Testis (tissue), 3 donors: ENCODE data around the gene FOXC1. TPM values are rescaled to one million over a fixed set of nuclear protein-coding genes. Genes with fewer than 3 reads are reported as not detected.

Source experiments
- DNase-seq: peaks from one replicate; pipeline ENCODE4 v3.0.0-alpha.2; 2019
- H3K27ac ChIP-seq, 2 donors: fragments of 200-600 bp; sonication (generic); one replicate each; pipeline ENCODE4 v1.5.1; 2019
- H3K27me3 ChIP-seq: fragments of 200-600 bp; sonication (generic); one replicate; pipeline ENCODE4 v1.5.1; 2019
- H3K36me3 ChIP-seq: fragments of 200-600 bp; sonication (generic); one replicate; pipeline ENCODE4 v1.5.1; 2017; ENCODE audit warnings: low read depth; ENCODE audit errors: missing control alignments
- H3K4me1 ChIP-seq: fragments of 200-600 bp; sonication (generic); one replicate; pipeline ENCODE4 v1.5.1; 2019
- H3K4me3 ChIP-seq, 2 donors: fragments of 200-600 bp; sonication (generic); one replicate each; pipeline ENCODE4 v1.5.1; 2017 to 2019
- H3K9me3 ChIP-seq: fragments of 200-600 bp; sonication (generic); one replicate; pipeline ENCODE4 v1.5.1; 2017
- CTCF ChIP-seq, 3 experiments: fragments of 450-650 bp in 2 of 3; fragments of 200-600 bp in 1 of 3; sonication (generic) in 1 of 3; IDR thresholded peaks; one replicate each; pipeline ENCODE4 v1.5.1; 2016 to 2019; ENCODE audit warnings: antibody characterized with exemption in 3 of 3, mild to moderate bottlenecking in 2 of 3, moderate library complexity in 1 of 3
- POLR2A ChIP-seq: fragments of 450-650 bp; IDR thresholded peaks from one replicate; pipeline ENCODE4 v1.6.1; 2017; ENCODE audit warnings: antibody characterized with exemption, mild to moderate bottlenecking, moderate library complexity
- WGBS, 2 donors: methylation state at CpG; one replicate each; pipeline ENCODE4 v1.1.5; 2018; 5-methylcytosine and 5-hydroxymethylcytosine counted together
- intact Hi-C: fragments of 100-400 bp; cut with DNase I; formaldehyde crosslinking; loops from one replicate; pipeline ENCODE4 v1.15.1; 2023; ENCODE audit warnings: low total_unique reads
- polyA plus RNA-seq: library from polyadenylated mRNA; stranded (reverse); fragments of 350-450 nt; fragmentation: Illumina TruSeq; extraction: RNeasy Lipid Tissue Mini Kit (QIAGEN cat#74804); gene quantifications from one replicate; pipeline ENCODE4 v1.2.3, GENCODE V29; 2014; ENCODE audit warnings: low read depth, low replicate concordance; ENCODE audit not compliant: insufficient read depth
- total RNA-seq, 2 donors: library from RNA; depleted of rRNA; stranded (reverse); fragments of >200 nt; gene quantifications; one replicate each; pipeline ENCODE4 v1.2.3, GENCODE V29; 2016

The FOXC1 gene
- total and polyA plus RNA-seq, 3 donors from 2014 or later: 4.7 to 10.6 (median 9.4) TPM

- WGBS, 2 donors: 66 to 78% methylated on average over 3 of the region's 3 CpGs
- intact Hi-C loops: loop anchor here (5.0 kb wide), 1 partner anchor 597 kb away; no protein-coding TSS in a partner anchor
- TF ChIP-seq CTCF (IDR thresholded peaks at IDR 0.05) (no peak), POLR2A (no peak)
- Histone ChIP-seq H3K9me3 (no peaks in the 10 kb centered on the region), H3K27me3 (no peaks in the 10 kb centered on the region), H3K36me3 (no peaks in the 10 kb centered on the region), H3K4me3 (no peak overlapping the region), H3K4me1 (peaks cover 7% of the 10 kb centered on the region), H3K27ac (no peak overlapping the region)
- no peak for DNase-seq
Observed at GRCh38 chr6:1600063-1600763, 9.5 kb upstream of the FOXC1 start.

- 64 to 70% methylated on average over 15 of the region's 15 CpGs for WGBS, 2 donors
Observed at GRCh38 chr6:1600764-1601157, 9.0 kb upstream of the FOXC1 start.

GRCh38 chr6:1601158-1602048, 8.3 kb upstream of the FOXC1 start:
- no peak for DNase-seq
- Histone ChIP-seq H3K4me3 (peak overlapping the region in 1 of 2 donors; percentile 8), H3K27me3 (no peaks in the 10 kb centered on the region), H3K27ac (no peak overlapping the region), H3K36me3 (no peaks in the 10 kb centered on the region), H3K9me3 (no peaks in the 10 kb centered on the region), H3K4me1 (peaks cover 7% of the 10 kb centered on the region)
- intact Hi-C loops: loop anchor here (5.0 kb wide), 1 partner anchor 596 kb away; no protein-coding TSS in a partner anchor
- TF ChIP-seq POLR2A (no peak), CTCF (IDR thresholded peaks at IDR 0.05) (no peak)
- 61% methylated on average over 17 to 40 of the region's 60 CpGs for WGBS, 2 donors

More at GRCh38 chr6:1600764-1601157, 9.0 kb upstream of the FOXC1 start:
- Histone ChIP-seq H3K27ac (no peak overlapping the region), H3K36me3 (no peaks in the 10 kb centered on the region), H3K27me3 (no peaks in the 10 kb centered on the region), H3K4me3 (no peak overlapping the region), H3K4me1 (peaks cover 7% of the 10 kb centered on the region), H3K9me3 (no peaks in the 10 kb centered on the region)
- TF ChIP-seq POLR2A (no peak), CTCF (IDR thresholded peaks at IDR 0.05) (no peak)
- DNase-seq: no peak
- intact Hi-C loops: loop anchor here (5.0 kb wide), 1 partner anchor 597 kb away; no protein-coding TSS in a partner anchor

GRCh38 chr6:1602049-1602713, 7.5 kb upstream of the FOXC1 start:
- no peaks in the 10 kb centered on the region for H3K27me3 ChIP-seq
- intact Hi-C loops: loop anchor here (5.0 kb wide), 1 partner anchor 595 kb away; no protein-coding TSS in a partner anchor
- peaks cover 7% of the 10 kb centered on the region for H3K4me1 ChIP-seq
- no peak overlapping the region for H3K4me3 ChIP-seq
- no peak for DNase-seq
- WGBS, 2 donors: 72 to 78% methylated on average over 9 to 10 of the region's 10 CpGs
- H3K27ac ChIP-seq: no peak overlapping the region
- H3K36me3 ChIP-seq: no peaks in the 10 kb centered on the region
- no peaks in the 10 kb centered on the region for H3K9me3 ChIP-seq
- TF ChIP-seq POLR2A: no peak
